Endothelial cell of umbilical vein (primary cell): ENCODE results near the gene URI1. TPM values are rescaled to one million over a fixed set of nuclear protein-coding genes. Genes with fewer than 3 reads are reported as not detected.

Experiments
- BruUV-seq: library from RNA; stranded (reverse); fragments of 400-500 nt; replicated peaks from 2 replicates; lab custom pipeline; 2021; lab: Mats Ljungman, UMichigan
- CTCF ChIA-PET: fragments of 300-600, 350-600 bp; sonication (Branson Sonifier 250); formaldehyde crosslinking; loops from one replicate; lab custom pipeline; 2021; ENCODE audit warnings: antibody characterized with exemption, inconsistent platforms; lab: Charles Lee
- POLR2A ChIA-PET: fragments of 300-600, 350-600 bp; sonication (Branson Sonifier 250); formaldehyde crosslinking; loops from one replicate; lab custom pipeline; 2021; ENCODE audit warnings: antibody characterized with exemption, inconsistent platforms; lab: Charles Lee
- DNase-seq: peaks from one replicate; pipeline ENCODE4 v3.0.0-alpha.2; 2011; ENCODE audit warnings: low read depth, low spot score
- FAIRE-seq: peaks from 2 replicates; lab custom pipeline; 2011; peaks lifted over from hg19 to GRCh38; lab: Jason Lieb, UNC
- H2AFZ ChIP-seq: 2 replicates; pipeline ENCODE4 v1.6.0; 2012; ENCODE audit warnings: low read depth, low read length, control low read depth, inconsistent platforms
- H3K27ac ChIP-seq: 2 replicates; pipeline ENCODE4 v1.5.1; 2011; ENCODE audit warnings: low read depth, mild to moderate bottlenecking, control low read depth, low read length, moderate library complexity; ENCODE audit not compliant: insufficient read depth
- H3K27me3 ChIP-seq, 2 experiments: 2 replicates each; pipeline versions ENCODE4 v1.6.0 to v1.6.1; 2011; ENCODE audit warnings: low read length in 2 of 2, mixed read lengths in 1 of 2; ENCODE audit not compliant: control insufficient read depth in 2 of 2, insufficient read depth in 2 of 2
- H3K36me3 ChIP-seq, 2 experiments: 2 replicates in 1 of 2; 3 replicates in 1 of 2; pipeline ENCODE4 v1.5.1; 2011; ENCODE audit warnings: low read length in 2 of 2, mild to moderate bottlenecking in 1 of 2, moderate library complexity in 1 of 2; ENCODE audit not compliant: control insufficient read depth in 2 of 2, insufficient read depth in 2 of 2; ENCODE audit errors: extremely low read depth in 1 of 2
- H3K4me1 ChIP-seq: 3 replicates; pipeline ENCODE4 v1.5.1; 2011; ENCODE audit warnings: mild to moderate bottlenecking, low read length; ENCODE audit not compliant: control insufficient read depth, insufficient read depth; ENCODE audit errors: extremely low read depth
- H3K4me2 ChIP-seq: 2 replicates; pipeline ENCODE4 v1.6.1; 2011; ENCODE audit warnings: low read length, control low read depth, mixed read lengths; ENCODE audit not compliant: insufficient read depth
- H3K4me3 ChIP-seq, 3 experiments: fragments of 200-600 bp in 1 of 3; sonication (generic), shearing (Covaris generic) in 1 of 3; replicated peaks in 1 of 3; 2 replicates each; pipeline ENCODE4 v1.5.1; 2011 to 2016; ENCODE audit warnings: control low read depth in 3 of 3, low read length in 3 of 3, mild to moderate bottlenecking in 2 of 3, inconsistent platforms in 1 of 3, low read depth in 1 of 3, moderate library complexity in 1 of 3; ENCODE audit not compliant: insufficient read depth in 1 of 3
- H3K79me2 ChIP-seq: 2 replicates; pipeline ENCODE4 v1.6.0; 2012; ENCODE audit warnings: low read length, inconsistent platforms; ENCODE audit not compliant: control insufficient read depth, insufficient read depth
- H3K9ac ChIP-seq: replicated peaks from 2 replicates; pipeline ENCODE3; 2011; ENCODE audit warnings: low read length, control low read depth; ENCODE audit not compliant: insufficient read depth; ENCODE audit errors: extremely low read depth
- H3K9me1 ChIP-seq: replicated peaks from 3 replicates; pipeline ENCODE4 v1.6.0; 2011; ENCODE audit warnings: mild to moderate bottlenecking, low read length; ENCODE audit not compliant: control insufficient read depth, insufficient read depth; ENCODE audit errors: extremely low read depth
- H3K9me3 ChIP-seq: replicated peaks from 2 replicates; pipeline ENCODE4 v1.5.1; 2012; ENCODE audit warnings: low read length, inconsistent platforms; ENCODE audit not compliant: control insufficient read depth, insufficient read depth
- H4K20me1 ChIP-seq: replicated peaks from 2 replicates; pipeline ENCODE3; 2011; ENCODE audit warnings: mild to moderate bottlenecking, low read length; ENCODE audit not compliant: control insufficient read depth, insufficient read depth; ENCODE audit errors: extremely low read depth
- CTCF ChIP-seq, 2 donors: IDR thresholded peaks; 1 replicate in 1 of 2; 2 replicates in 1 of 2; pipeline ENCODE4 v1.5.1; 2011; ENCODE audit warnings: low read length in 2 of 2, mild to moderate bottlenecking in 2 of 2, moderate library complexity in 2 of 2, control low read depth in 1 of 2, inconsistent platforms in 1 of 2, low read depth in 1 of 2; ENCODE audit not compliant: insufficient read depth in 1 of 2; ENCODE audit errors: extremely low read depth in 1 of 2
- EZH2 ChIP-seq: IDR thresholded peaks from 2 replicates; pipeline ENCODE4 v1.6.1; 2012; ENCODE audit warnings: borderline replicate concordance, low read depth, mild to moderate bottlenecking, moderate library complexity, low read length, inconsistent platforms; ENCODE audit not compliant: severe bottlenecking
- FOS ChIP-seq: IDR thresholded peaks from 2 replicates; pipeline ENCODE4 v1.6.1; 2011; ENCODE audit warnings: mild to moderate bottlenecking, low read length, moderate library complexity, borderline replicate concordance; ENCODE audit not compliant: insufficient read depth
- GATA2 ChIP-seq: IDR thresholded peaks from 2 replicates; pipeline ENCODE4 v1.7.0; 2011; ENCODE audit warnings: low read depth, mild to moderate bottlenecking, moderate library complexity, mixed read lengths, low read length; ENCODE audit not compliant: insufficient read length, insufficient read depth
- JUN ChIP-seq: IDR thresholded peaks from 2 replicates; pipeline ENCODE4 v1.6.1; 2011; ENCODE audit warnings: borderline replicate concordance, low read depth; ENCODE audit not compliant: insufficient read length, insufficient read depth
- POLR2A ChIP-seq: IDR thresholded peaks from 2 replicates; pipeline ENCODE4 v1.6.1; 2012; ENCODE audit warnings: low read depth, mild to moderate bottlenecking, control low read depth, low read length
- POLR2AphosphoS5 ChIP-seq: IDR thresholded peaks from 2 replicates; pipeline ENCODE4 v1.6.1; 2012; ENCODE audit warnings: low read depth, mild to moderate bottlenecking, control low read depth, low read length, moderate library complexity; ENCODE audit not compliant: insufficient read depth
- dilution Hi-C: fragments of 300-500 bp; cut with MboI; formaldehyde crosslinking; loops from one replicate; pipeline ENCODE4 v1.15.0; 2019; ENCODE audit warnings: low sequenced_read_pairs; ENCODE audit not compliant: extremely low pct_ligation_motif_present
- intact Hi-C: fragments of 100-400 bp; cut with micrococcal nuclease; formaldehyde crosslinking; loops from one replicate; pipeline ENCODE4 v1.10.0; 2022
- polyA plus RNA-seq, 4 experiments: library from polyadenylated mRNA; depleted of rRNA in 3 of 4; stranded (reverse) in 3 of 4; unstranded in 1 of 4; fragments of >200 nt; gene quantifications; 2 replicates each; pipeline versions ENCODE4 v1.2.1 to v1.2.3, GENCODE V29; 2011 to 2012; ENCODE audit warnings: missing spikeins in 1 of 4
- total RNA-seq: library from RNA; stranded (reverse); gene quantifications from 2 replicates; pipeline ENCODE4 v1.2.3, GENCODE V29; 2021

The URI1 gene
- total and polyA plus RNA-seq, 2 donors (not counting 3 experiments of a cell fraction or from before 2014, with no cell fraction given) = 12.8 to 28.9 TPM

GRCh38 chr19:30006207-30006606 is 64.2 kb downstream of the URI1 start:
- no peak overlapping the region for H3K4me3 ChIP-seq
- no peaks in the 10 kb centered on the region for H3K27me3 ChIP-seq
- dilution Hi-C loops = no loop called here
- H3K9me1 ChIP-seq = peaks cover 1% of the 10 kb centered on the region
- H3K36me3 ChIP-seq = peaks cover 0 to 5% of the 10 kb centered on the region in 2 experiments
- no peaks in the 10 kb centered on the region for H3K79me2 ChIP-seq
- no peaks in the 10 kb centered on the region for H3K9me3 ChIP-seq
- CTCF ChIA-PET = no interaction called here
- no peaks in the 10 kb centered on the region for H3K4me1 ChIP-seq
- DNase-seq (no peak), FAIRE-seq (no peak)
- H2AFZ ChIP-seq = no peak overlapping the region
- H3K27ac ChIP-seq = no peak overlapping the region
- no peak overlapping the region for H3K4me2 ChIP-seq
- no TSS peak for BruUV-seq
- POLR2A ChIA-PET = no interaction called here
- intact Hi-C loops = no loop called here
- no peaks in the 10 kb centered on the region for H4K20me1 ChIP-seq
- H3K9ac ChIP-seq = no peak overlapping the region
- TF ChIP-seq FOS (no peak), POLR2AphosphoS5 (no peak), JUN (no peak)

GRCh38 chr19:30008169-30008568 is 66.1 kb downstream of the URI1 start:
- DNase-seq (no peak), FAIRE-seq (no peak)
- H3K9ac ChIP-seq = no peak overlapping the region
- peaks cover 0 to 5% of the 10 kb centered on the region in 2 experiments for H3K36me3 ChIP-seq
- no peak overlapping the region for H3K4me3 ChIP-seq
- TF ChIP-seq CTCF (IDR thresholded peaks at IDR 0.05; ENCODE audit: extremely low read depth in 1 of 2, insufficient read depth in 1 of 2, low read depth in 1 of 2, low read length in 2 of 2) (no peak), EZH2 (no peak), GATA2 (no peak), POLR2A (no peak), FOS (no peak), JUN (no peak)
- CTCF ChIA-PET = no interaction called here
- no peaks in the 10 kb centered on the region for H3K27me3 ChIP-seq
- no peaks in the 10 kb centered on the region for H3K4me1 ChIP-seq
- H3K79me2 ChIP-seq = no peaks in the 10 kb centered on the region
- no peak overlapping the region for H3K4me2 ChIP-seq
- peaks cover 3% of the 10 kb centered on the region for H3K9me1 ChIP-seq
- H3K9me3 ChIP-seq = no peaks in the 10 kb centered on the region
- intact Hi-C loops = no loop called here
- no peak overlapping the region for H2AFZ ChIP-seq
- H3K27ac ChIP-seq = no peak overlapping the region
- dilution Hi-C loops = no loop called here
- POLR2A ChIA-PET = no interaction called here
- BruUV-seq = no TSS peak
- H4K20me1 ChIP-seq = no peaks in the 10 kb centered on the region
